GM18868 (cell line): Measurements from ENCODE around the gene ETV3L.
"Not testable (repeated sequence)": the region's sequence is repeated elsewhere in the genome, so short reads cannot be mapped to it uniquely, and the experiment has no call there.

Experiments used
- ATAC-seq: cut with Tn5 transposase; IDR thresholded peaks from one replicate; pipeline ENCODE4 v1.9.1; 2021; ENCODE audit warnings: mild to moderate bottlenecking, moderate library complexity; ENCODE audit not compliant: unreplicated experiment

Gene ETV3L

DNA sequence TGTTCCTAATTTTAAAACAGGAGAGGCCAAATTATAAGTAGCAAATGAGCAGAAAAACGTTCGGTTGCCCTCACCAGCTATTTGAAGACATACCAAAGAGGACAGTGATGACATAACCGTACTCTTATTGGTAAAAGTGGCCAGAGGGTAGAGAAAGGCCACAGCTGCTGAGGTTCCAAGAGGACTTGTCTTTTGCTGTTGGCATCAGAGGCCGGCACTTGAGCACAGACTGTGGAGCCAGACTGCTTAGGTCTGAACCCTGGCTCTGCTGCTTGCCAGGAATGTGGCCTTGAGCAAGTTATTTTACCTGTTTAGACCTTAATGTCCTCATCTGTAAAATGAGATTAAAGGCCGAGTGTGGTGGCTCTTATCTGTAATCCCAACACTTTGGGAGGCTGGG is 14.9 kb downstream of the ETV3L start:
- ATAC-seq, result no peak

DNA sequence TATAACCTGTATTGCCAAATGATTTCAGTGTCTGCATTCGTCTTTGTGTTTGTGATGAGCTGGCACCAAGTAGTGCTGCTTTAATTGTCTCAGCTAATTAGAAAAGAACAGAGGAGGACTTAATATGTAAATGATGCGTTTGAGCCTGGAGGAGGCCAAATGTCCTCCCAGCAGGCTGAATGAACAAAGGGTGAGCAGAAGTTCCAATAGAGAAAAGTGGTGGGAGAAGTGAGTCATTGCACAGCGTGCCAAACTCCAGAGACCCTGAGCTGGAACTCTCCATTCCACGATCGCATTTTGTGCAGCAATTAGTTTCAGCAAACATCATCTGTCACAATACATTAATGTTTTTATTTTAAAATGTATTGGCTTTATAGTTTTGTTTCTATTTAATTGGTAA is 17.9 kb downstream of the ETV3L start:
- ATAC-seq, result no peak

GRCh38 chr1:157080714-157081113 is 18.9 kb downstream of the ETV3L start:
- no peak for ATAC-seq

GRCh38 chr1:157077394-157077793 is 22.2 kb downstream of the ETV3L start:
- ATAC-seq, result no peak

GRCh38 chr1:157073944-157074685 is 25.5 kb downstream of the ETV3L start:
- no peak for ATAC-seq

DNA sequence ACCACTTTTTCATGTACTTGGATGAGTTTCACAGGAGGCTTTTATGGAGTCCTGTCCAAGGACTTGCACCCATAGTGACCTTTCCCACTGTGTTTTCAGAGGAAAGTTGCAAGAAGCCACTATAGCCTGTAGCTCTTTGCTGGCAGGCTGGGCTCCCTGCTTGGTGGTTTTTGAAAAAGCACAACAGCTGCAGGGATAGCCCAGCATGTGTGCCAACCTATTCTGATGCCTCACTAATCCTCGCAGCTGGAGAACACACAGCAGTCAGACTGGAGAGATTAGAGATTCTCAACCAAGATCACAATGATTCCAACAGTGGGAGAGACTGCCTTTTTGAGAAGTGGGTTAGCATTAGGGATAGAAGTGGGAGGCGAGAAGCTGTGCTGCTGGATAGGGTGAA is 30.0 kb downstream of the ETV3L start:
- ATAC-seq, result no peak

DNA sequence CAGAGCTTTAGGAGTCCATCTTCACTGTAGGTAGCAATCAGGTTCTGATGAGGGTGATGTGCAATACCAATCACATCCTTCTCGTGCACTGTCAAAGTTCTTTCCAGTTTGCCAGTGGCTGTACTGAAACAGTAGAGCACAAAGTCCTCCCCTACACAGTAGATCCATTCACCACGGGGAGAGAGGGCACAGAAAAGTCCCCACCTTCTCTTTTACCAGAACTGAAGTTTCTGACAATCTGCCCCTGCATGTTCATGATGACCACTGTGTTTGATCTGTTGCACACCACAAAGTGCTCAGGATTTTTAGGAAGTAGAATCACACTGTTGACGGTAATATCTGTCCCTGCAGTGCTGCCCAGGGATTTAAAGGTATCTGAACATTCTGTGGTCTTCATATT is 40.4 kb downstream of the ETV3L start:
- not testable (repeated sequence) for ATAC-seq

GRCh38 chr1:157056269-157056668 is 43.3 kb downstream of the ETV3L start:
- no peak for ATAC-seq

GRCh38 chr1:157055729-157056128 is 43.9 kb downstream of the ETV3L start:
- peak; percentile 45 for ATAC-seq

- no peak for ATAC-seq
Observed at GRCh38 chr1:157050836-157051235, 48.8 kb downstream of the ETV3L start.

DNA sequence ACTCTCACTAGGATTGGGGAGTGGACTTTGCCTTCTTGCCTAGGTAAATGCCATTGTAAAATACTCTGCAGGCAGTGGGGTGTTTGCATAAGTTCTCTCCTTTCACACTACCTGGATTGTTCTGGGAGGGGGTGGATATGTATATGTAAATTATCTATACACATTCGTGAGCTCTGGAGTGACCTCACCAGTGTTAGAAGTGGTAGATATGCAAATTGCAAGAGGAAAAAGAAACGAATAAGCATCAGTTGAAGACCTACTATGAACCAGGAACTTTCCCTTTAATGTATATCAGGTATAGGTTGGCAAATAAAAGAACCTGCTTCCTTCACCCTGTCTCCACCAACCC is 52.6 kb downstream of the ETV3L start:
- ATAC-seq, result no peak

GRCh38 chr1:157045250-157046218 is 54.1 kb downstream of the ETV3L start, which contains the start of gene ARHGEF11:
Gene ARHGEF11, minus strand, starts transcription at chr1:157045742. Its CDS starts 1,412 bp downstream, at chr1:157044330.
- ATAC-seq, result peak; percentile 83

DNA sequence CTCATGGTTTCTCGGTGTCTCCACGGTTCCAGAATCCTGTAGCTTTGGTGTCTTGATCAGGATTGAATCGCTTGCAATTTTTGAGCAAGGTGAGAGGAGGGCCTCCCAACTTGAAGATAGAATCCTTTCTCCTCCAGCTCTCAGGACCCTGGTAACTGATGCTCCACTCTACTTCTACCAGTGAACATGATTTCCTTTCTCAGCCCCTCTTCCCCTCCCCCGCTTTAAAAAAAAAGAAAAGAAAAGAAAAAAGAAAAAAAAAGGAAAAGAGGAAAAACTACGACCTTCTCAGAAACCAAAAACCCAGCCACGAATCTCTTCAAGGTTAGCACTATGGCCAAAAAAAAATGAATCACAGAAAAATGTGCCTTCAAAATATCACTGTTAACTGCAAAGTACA is 55.3 kb downstream of the ETV3L start:
- no peak for ATAC-seq

- no peak for ATAC-seq
Observed at GRCh38 chr1:157043685-157044084, 55.9 kb downstream of the ETV3L start.

DNA sequence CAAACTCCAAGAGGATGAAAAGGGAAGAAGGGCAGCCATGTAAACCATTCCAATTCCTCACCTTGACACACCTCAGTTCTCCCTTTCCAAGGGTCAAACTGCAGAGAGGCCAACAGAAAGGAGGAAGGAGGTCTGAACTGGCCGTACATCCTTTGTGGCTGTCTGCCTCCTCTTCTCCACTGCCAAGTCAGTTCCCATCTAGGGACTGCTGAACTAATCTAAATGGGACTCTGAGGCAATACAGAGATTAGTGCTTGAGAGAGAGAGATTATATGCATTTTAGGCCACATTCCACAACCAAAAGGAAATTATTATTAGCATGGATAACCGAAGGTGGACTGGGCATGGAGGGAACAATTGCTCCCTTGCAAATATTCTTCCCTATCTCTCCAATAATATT is 56.8 kb downstream of the ETV3L start:
- no peak for ATAC-seq
